NCI-H446 treated with DMSO at 0.1 percent for 48 hours (cell line): ENCODE results near the gene KDM7A.

Source experiments
- DNase-seq: peaks from one replicate; lab custom pipeline; 2025; lab: John Stamatoyannopoulos, UW

Gene KDM7A

GRCh38 chr7:140053812-140054539, 122.8 kb downstream of the KDM7A start:
- no peak for DNase-seq

DNA sequence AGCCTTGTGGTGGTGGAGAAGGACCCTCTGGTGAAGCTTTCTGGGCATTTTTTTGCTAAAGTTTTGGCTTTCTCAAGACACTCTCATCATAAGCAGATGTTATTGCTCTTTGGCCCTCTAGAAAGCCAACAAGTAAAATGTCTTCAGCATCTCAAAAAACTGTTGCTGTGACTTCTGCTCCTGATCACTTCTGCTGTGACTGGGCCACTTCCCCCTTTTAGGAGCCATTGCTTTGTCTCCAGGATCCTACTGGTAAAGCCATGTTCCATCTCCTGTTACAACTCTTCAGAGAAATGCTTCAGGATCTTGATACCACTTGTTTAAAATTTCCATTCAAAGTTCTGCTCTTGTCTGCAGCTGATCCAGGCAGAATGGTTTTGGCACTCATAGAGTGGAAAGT, 125.0 kb downstream of the KDM7A start:
- DNase-seq = no peak

- no peak for DNase-seq
Observed at GRCh38 chr7:140050100-140050499, 126.7 kb downstream of the KDM7A start.

DNA sequence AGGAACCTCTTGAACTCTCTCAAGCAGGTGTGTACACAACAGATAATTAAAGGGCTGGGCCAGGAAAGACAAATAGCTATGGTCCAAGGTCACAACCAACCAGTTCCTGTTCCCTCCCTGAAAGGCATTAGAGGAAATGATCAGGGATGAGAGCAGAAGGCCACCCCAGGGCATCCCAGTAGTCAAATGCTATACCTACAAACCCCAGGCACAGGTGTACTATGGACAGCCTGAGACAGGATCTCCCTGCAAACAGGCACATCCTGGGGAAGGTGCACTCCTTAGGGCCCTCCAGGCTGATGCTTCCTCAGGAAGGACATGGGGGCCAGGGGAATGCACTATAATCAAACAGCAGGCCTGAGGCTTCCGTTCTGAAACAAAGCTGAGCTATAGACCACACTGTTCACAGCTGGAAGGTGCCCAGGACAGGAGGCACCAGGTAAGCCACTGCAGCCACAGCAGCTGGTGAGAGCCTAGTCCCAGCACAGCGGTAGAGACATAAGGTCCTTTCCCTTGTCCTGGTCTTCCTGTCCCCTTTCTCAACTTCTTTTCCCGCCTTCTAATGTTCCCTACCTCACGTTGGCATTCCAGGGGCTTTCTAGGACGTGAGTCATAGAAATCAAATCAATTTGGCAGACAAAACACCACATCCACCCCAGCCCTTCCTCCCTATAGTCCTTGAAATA, 127.3 kb downstream of the KDM7A start:
- no peak for DNase-seq

DNA sequence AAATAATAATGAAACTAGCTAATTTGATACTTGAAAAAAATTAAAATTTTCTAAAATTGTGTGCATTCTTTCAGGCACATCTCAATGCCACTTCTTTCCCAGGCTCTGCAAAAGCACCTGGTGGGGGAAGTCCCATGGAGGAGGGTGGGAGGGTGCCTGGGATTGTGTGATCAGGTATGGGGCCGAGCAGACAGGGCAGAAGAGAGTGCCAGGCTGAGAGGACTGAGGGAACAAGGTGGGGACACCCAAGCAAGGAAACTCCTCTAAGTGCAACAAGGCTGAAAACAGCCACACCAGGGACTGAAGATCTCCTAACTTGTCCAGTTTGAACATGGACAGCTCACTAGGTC, 127.8 kb downstream of the KDM7A start:
- DNase-seq = no peak

GRCh38 chr7:140048138-140048537, 128.6 kb downstream of the KDM7A start:
- no peak for DNase-seq

DNA sequence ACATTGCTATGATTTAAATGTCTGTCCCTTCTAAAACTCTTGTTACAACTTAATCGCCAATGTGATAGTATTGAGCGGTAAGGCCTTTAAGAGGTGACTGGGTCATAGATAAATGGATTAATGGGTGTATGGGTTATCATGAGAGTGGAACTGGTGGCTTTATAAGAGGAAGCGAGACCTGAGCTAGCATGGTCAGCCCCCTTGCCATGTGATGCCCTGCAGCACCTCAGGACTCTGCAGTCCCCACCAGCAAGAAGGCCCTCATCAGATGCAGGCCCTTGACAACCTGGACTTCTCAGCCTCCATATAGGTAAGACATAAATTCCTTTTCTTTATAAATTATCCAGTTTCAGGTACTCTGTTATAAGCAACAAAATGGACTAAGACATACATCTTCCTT, 129.6 kb downstream of the KDM7A start:
- DNase-seq = no peak

- no peak for DNase-seq
Observed at GRCh38 chr7:140045697-140046096, 131.1 kb downstream of the KDM7A start.

GRCh38 chr7:140044251-140044650, 132.5 kb downstream of the KDM7A start:
- no peak for DNase-seq

DNA sequence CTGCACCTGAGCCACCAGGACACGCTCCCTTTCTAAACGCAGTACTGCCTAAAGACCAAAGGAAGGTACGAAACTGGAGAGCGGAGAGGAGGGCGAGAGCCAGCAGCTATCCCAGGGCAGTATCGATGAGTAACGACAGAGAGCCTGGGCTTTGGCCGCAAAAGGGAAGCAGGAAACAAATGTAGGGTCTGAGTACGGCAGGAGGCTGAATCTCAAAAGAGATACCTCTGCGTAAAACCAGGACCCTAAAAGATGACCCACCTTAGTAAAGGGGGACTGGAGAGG, 134.5 kb downstream of the KDM7A start:
- DNase-seq = no peak

GRCh38 chr7:140041659-140042385, 135.0 kb downstream of the KDM7A start:
- no peak for DNase-seq

DNA sequence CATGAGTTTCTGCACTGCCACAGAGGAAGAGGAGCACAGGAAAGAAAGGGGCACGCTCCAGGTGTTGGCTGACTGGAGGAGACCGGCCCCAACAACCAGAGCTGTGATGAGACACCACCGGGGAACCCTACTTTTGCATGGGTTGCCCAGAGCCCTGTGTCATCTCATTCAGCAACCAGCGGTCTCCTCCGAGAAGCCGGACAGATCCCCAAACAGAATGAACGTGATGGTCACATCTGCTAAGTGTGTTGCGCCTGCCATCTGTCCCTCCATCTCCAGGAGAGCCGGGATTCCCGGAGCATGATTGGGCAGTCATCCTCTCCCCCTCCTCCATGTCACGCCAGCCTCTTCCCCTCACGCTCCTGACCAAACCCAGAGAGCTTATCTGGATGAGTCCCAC, 136.9 kb downstream of the KDM7A start:
- no peak for DNase-seq

DNA sequence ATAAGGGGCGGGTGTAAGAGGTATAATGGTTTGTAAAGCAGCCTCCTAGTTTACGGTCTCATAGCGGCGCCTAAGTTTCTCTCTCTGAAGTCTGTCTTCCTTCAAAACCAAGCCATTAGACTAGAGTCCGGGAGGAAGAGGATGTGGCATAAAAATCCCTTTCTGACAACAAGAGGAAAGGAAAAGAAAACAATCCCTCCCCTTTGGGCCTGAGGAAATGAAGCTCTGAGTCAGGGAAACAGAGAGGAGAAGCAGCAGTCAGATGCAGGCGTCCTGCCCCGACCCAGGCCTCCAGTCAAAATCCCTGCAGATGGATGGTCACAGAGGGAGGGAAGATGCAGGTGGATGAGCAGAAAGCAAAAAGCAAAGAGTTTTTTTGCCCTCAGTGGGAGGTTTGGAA, 137.7 kb downstream of the KDM7A start:
- no peak for DNase-seq

- no peak for DNase-seq
Observed at GRCh38 chr7:140036224-140036962, 140.4 kb downstream of the KDM7A start.

- DNase-seq = no peak
Observed at GRCh38 chr7:140035400-140036223, 141.2 kb downstream of the KDM7A start.
